T-helper 17 cell (primary cell): ENCODE results near the gene ZBTB32. TPM values are rescaled to one million over a fixed set of nuclear protein-coding genes. Genes with fewer than 3 reads are reported as not detected.

ENCODE experiments used
- ATAC-seq: fragments of 150-1000 bp; cut with Tn5 transposase; 2 replicates; pipeline ENCODE4 v1.10.0; 2021; ENCODE audit warnings: mild to moderate bottlenecking, moderate library complexity
- DNase-seq, 3 donors: peaks; one replicate each; pipeline versions ENCODE4 v3.0.0 to v3.0.0-alpha.2; 2020 to 2021
- H3K9me3 ChIP-seq: one replicate; pipeline ENCODE4 v1.7.0; 2013; ENCODE audit warnings: low read length, mild to moderate bottlenecking; ENCODE audit not compliant: control insufficient read depth, poor library complexity, severe bottlenecking
- H3K27ac Mint-ChIP-seq: one replicate; pipeline ENCODE4 v1.8.0; 2022; ENCODE audit warnings: mild to moderate bottlenecking, moderate library complexity, mixed read lengths
- H3K27me3 Mint-ChIP-seq: one replicate; pipeline ENCODE4 v1.8.0; 2022; ENCODE audit warnings: mixed read lengths
- H3K36me3 Mint-ChIP-seq: one replicate; pipeline ENCODE4 v1.8.0; 2022; ENCODE audit warnings: low read depth, mixed read lengths
- H3K4me1 Mint-ChIP-seq: one replicate; pipeline ENCODE4 v1.8.0; 2022; ENCODE audit warnings: mild to moderate bottlenecking, mixed read lengths
- H3K4me3 Mint-ChIP-seq: one replicate; pipeline ENCODE4 v1.8.0; 2022; ENCODE audit warnings: mild to moderate bottlenecking, moderate library complexity, mixed read lengths
- total RNA-seq, 4 donors: library from RNA in 2 of 4; stranded (reverse) in 2 of 4; gene quantifications; one replicate each; pipeline ENCODE4 v1.2.3 and lab custom pipeline; 2022 to 2026

Gene ZBTB32
- total RNA-seq, 2 donors from 2014 or later: 3.4 to 5.0 TPM

DNA sequence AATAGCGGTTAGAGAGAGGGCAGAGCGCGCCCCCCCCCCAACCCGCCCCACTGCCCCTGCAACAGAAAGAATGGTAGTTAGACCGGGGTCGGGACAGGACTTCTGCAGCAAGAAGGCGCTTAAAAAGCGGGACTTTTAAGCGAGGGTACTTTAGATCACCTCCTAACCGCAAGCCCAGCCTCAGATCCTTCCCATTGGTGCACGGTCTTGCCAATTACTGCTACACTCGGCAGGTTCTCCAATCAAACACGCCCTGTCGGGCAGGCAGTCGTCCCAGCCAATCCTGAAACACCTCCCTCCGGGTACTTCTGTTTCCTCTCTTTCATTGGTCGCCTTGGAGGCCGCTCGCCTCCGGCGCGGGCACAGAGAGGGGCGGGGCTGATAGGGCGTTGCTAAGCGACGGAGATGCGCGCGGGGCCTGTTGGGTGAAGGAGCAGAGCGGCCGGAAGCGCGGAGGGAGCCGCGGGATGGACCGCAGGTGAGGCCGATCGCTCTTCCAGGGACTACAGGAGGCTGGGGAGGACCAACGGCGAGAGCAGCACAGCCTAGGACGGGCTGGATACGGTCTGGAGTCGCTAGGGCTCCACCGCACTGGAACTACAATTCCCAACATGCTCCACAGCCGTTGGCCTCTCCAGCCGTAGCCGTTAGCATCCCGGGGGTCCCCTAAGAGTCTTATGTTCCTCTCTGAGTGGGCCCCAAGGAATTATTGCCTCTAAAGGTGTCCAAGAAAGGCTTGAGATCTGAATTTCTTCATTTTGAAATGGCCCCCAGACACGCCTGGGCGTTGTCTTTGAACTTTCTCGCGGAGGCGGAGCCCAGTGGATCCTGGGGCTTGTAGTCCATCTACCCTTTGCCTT, 53.6 kb downstream of the ZBTB32 start, which contains the start of gene PROSER3:
Gene PROSER3, plus strand, starts transcription at position 428 of the 860 bp plus-strand sequence. Its CDS starts 40 bp downstream, at position 468.
- H3K4me1 Mint-ChIP-seq: peaks cover 24% of the 10 kb centered on the region
- no peaks in the 10 kb centered on the region for H3K9me3 ChIP-seq
- ATAC-seq: peak; percentile 96
- peak within 1 kb of the TSS; percentile 99 for H3K4me3 Mint-ChIP-seq
- peak; percentile 91 to 97 (median 97) for DNase-seq
- peak within 1 kb of the TSS; percentile 93 for H3K27ac Mint-ChIP-seq
- H3K36me3 Mint-ChIP-seq: peaks cover 6% of the 10 kb centered on the region
- no peaks in the 10 kb centered on the region for H3K27me3 Mint-ChIP-seq

GRCh38 chr19:35759697-35760096, 55.3 kb downstream of the ZBTB32 start:
- H3K27ac Mint-ChIP-seq: peak overlapping the region; percentile 74

GRCh38 chr19:35760711-35761349, 56.5 kb downstream of the ZBTB32 start:
- no peak for ATAC-seq
- H3K9me3 ChIP-seq: no peaks in the 10 kb centered on the region
- peaks cover 22% of the 10 kb centered on the region for H3K4me1 Mint-ChIP-seq
- no peak overlapping the region for H3K4me3 Mint-ChIP-seq
- DNase-seq: no peak
- H3K27me3 Mint-ChIP-seq: no peaks in the 10 kb centered on the region
- peaks cover 8% of the 10 kb centered on the region for H3K36me3 Mint-ChIP-seq
- H3K27ac Mint-ChIP-seq: peak overlapping the region; percentile 74

More at GRCh38 chr19:35759697-35760096, 55.3 kb downstream of the ZBTB32 start:
- ATAC-seq: no peak
- H3K36me3 Mint-ChIP-seq: peaks cover 6% of the 10 kb centered on the region
- no peak for DNase-seq
- peak overlapping the region; percentile 57 for H3K4me3 Mint-ChIP-seq
- H3K9me3 ChIP-seq: no peaks in the 10 kb centered on the region
- peaks cover 23% of the 10 kb centered on the region for H3K4me1 Mint-ChIP-seq
- no peaks in the 10 kb centered on the region for H3K27me3 Mint-ChIP-seq

DNA sequence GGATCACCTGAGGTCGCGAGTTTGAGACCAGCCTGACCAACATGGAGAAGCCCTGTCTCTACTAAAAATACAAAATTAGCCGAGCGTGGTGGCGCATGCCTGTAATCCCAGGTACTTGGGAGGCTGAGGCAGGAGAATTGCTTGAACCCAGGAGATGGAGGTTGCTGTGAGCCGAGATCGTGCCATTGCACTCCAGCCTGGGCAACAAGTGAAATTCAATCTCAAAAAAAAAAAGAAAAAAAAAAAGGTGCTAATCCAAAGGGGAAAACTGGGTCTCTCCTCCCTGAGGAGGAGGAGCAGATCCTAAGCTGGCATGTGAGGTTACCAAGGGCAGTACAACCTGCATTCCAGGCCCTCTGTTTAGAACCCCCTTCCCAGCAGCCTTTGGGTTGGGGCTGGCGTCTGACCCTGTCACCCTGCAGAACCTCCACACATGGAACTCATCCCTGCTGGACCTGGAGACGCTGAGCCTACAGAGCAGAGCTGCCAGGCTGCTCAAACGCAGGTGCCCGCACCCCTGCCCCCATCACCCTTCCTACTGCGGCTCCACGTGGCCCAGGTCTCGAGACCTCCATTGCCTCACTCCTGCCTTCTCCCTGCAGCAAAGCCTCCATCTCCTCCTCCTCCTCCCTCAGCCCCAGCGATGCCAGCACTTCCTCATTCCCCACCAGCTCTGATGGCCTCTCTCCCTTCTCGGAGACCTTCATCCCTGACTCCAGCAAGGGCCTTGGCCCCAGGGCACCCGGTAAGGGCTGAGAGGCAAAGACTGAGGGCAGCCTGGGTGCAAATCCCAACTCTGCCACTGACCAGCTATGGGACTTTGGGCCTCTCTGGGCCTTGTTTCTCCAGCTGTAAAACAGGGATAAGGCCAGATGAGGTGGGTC, 60.3 kb downstream of the ZBTB32 start:
- Mint-ChIP-seq H3K4me3 (no peak overlapping the region), H3K4me1 (peaks cover 3% of the 10 kb centered on the region), H3K36me3 (peaks cover 5% of the 10 kb centered on the region), H3K27ac (no peak overlapping the region), H3K27me3 (no peaks in the 10 kb centered on the region)
- no peak for DNase-seq
- H3K9me3 ChIP-seq: no peaks in the 10 kb centered on the region
- no peak for ATAC-seq

Other genes with a start within 250 kb of the ZBTB32 start
- not detected for gene KRTDAP, start 214.1 kb upstream of the ZBTB32 start, total RNA-seq
- gene DMKN, start 190.9 kb upstream of the ZBTB32 start, total RNA-seq: not detected
- gene SBSN, start 176.2 kb upstream of the ZBTB32 start, total RNA-seq: not detected
- not detected for gene GAPDHS, start 171.1 kb upstream of the ZBTB32 start, total RNA-seq
- gene TMEM147, start 158.9 kb upstream of the ZBTB32 start, total RNA-seq: 10 to 100 TPM; 30.5 to 37.0 TPM
- gene ATP4A, start 140.9 kb upstream of the ZBTB32 start, total RNA-seq: not detected
- gene PMIS2, start 118.4 kb upstream of the ZBTB32 start, total RNA-seq: not detected
- gene HAUS5, start 91.8 kb upstream of the ZBTB32 start, total RNA-seq: 10 to 100 TPM; 24.0 to 27.0 TPM
- gene RBM42, start 75.5 kb upstream of the ZBTB32 start, total RNA-seq: 10 to 100 TPM; 39.6 to 40.8 TPM
- gene ETV2, start 62.8 kb upstream of the ZBTB32 start, total RNA-seq: under 1 TPM; 0.50 to 0.52 TPM
- 100 to 1,000 TPM; 194 to 206 TPM for gene COX6B1, start 56.2 kb upstream of the ZBTB32 start, total RNA-seq
- gene UPK1A, start 38.0 kb upstream of the ZBTB32 start, total RNA-seq: under 1 TPM in 1 of 2 donors, not detected in 1; 0.44 TPM
- 10 to 100 TPM; 74.0 to 76.1 TPM for gene KMT2B, start 13.4 kb downstream of the ZBTB32 start, total RNA-seq
- 10 to 100 TPM; 48.1 to 59.0 TPM for gene IGFLR1, start 37.9 kb downstream of the ZBTB32 start, total RNA-seq
- gene U2AF1L4, start 40.9 kb downstream of the ZBTB32 start, total RNA-seq: 10 to 100 TPM; 48.1 to 68.2 TPM
- 10 to 100 TPM; 21.2 to 24.9 TPM for gene PSENEN, start 41.1 kb downstream of the ZBTB32 start, total RNA-seq
- 10 to 100 TPM; 12.6 to 13.6 TPM for gene LIN37, start 44.0 kb downstream of the ZBTB32 start, total RNA-seq
- gene HSPB6, start 52.5 kb downstream of the ZBTB32 start, total RNA-seq: not detected
- gene PROSER3, start 53.6 kb downstream of the ZBTB32 start, total RNA-seq: 10 to 100 TPM; 36.2 to 36.6 TPM
- gene ARHGAP33, start 71.0 kb downstream of the ZBTB32 start, total RNA-seq: 10 to 100 TPM; 16.4 to 20.5 TPM
- gene PRODH2, start 108.3 kb downstream of the ZBTB32 start, total RNA-seq: not detected
- gene NPHS1, start 147.9 kb downstream of the ZBTB32 start, total RNA-seq: not detected
- not detected for gene KIRREL2, start 152.4 kb downstream of the ZBTB32 start, total RNA-seq
- gene APLP1, start 164.0 kb downstream of the ZBTB32 start, total RNA-seq: not detected
- 100 to 1,000 TPM; 128 to 140 TPM for gene NFKBID, start 196.0 kb downstream of the ZBTB32 start, total RNA-seq
- 10 to 100 TPM; 63.0 to 73.7 TPM for gene HCST, start 198.0 kb downstream of the ZBTB32 start, total RNA-seq
- 10 to 100 TPM in 1 of 2 donors, 1 to 10 TPM in 1; 5.9 to 16.7 TPM for gene TYROBP, start 203.7 kb downstream of the ZBTB32 start, total RNA-seq
- gene LRFN3, start 231.8 kb downstream of the ZBTB32 start, total RNA-seq: 1 to 10 TPM; 6.8 to 8.7 TPM